ENCODE measurements around the gene ZBTB34. TPM values are rescaled to one million over a fixed set of nuclear protein-coding genes. Genes with fewer than 3 reads are reported as not detected.

Gene ZBTB34
- total RNA-seq, 2 donors from 2014 or later, result 7.1 to 8.1 TPM

GRCh38 chr9:126925876-126926275, 65.4 kb downstream of the ZBTB34 start:
- Mint-ChIP-seq H3K4me1 (ENCODE audit: low read depth) (no peaks in the 10 kb centered on the region), H3K4me3 (no peak overlapping the region), H3K9me3 (no peaks in the 10 kb centered on the region), H3K36me3 (ENCODE audit: insufficient read depth in 2 of 2) (no peaks in the 10 kb centered on the region), H3K27me3 (ENCODE audit: low read depth) (no peaks in the 10 kb centered on the region), H3K27ac (no peak overlapping the region)
- DNase-seq, result no peak
- no peak for ATAC-seq (replicated peaks in 1 of 2)

GRCh38 chr9:126926364-126926763, 65.9 kb downstream of the ZBTB34 start:
- no peaks in the 10 kb centered on the region for H3K36me3 Mint-ChIP-seq (ENCODE audit: insufficient read depth in 2 of 2)

GRCh38 chr9:126927419-126927818, 67.0 kb downstream of the ZBTB34 start:
- H3K4me3 Mint-ChIP-seq, result no peak overlapping the region
- no peaks in the 10 kb centered on the region for H3K9me3 Mint-ChIP-seq
- H3K36me3 Mint-ChIP-seq (ENCODE audit: insufficient read depth in 2 of 2), result no peaks in the 10 kb centered on the region
- no peaks in the 10 kb centered on the region for H3K4me1 Mint-ChIP-seq (ENCODE audit: low read depth)
- H3K27me3 Mint-ChIP-seq (ENCODE audit: low read depth), result no peaks in the 10 kb centered on the region
- ATAC-seq (replicated peaks in 1 of 2) (no peak), DNase-seq (no peak)
- no peak overlapping the region for H3K27ac Mint-ChIP-seq

More at GRCh38 chr9:126926364-126926763, 65.9 kb downstream of the ZBTB34 start:
- no peaks in the 10 kb centered on the region for H3K9me3 Mint-ChIP-seq
- ATAC-seq (replicated peaks in 1 of 2) (no peak), DNase-seq (no peak)
- H3K4me3 Mint-ChIP-seq, result no peak overlapping the region
- H3K4me1 Mint-ChIP-seq (ENCODE audit: low read depth), result no peaks in the 10 kb centered on the region
- no peaks in the 10 kb centered on the region for H3K27me3 Mint-ChIP-seq (ENCODE audit: low read depth)
- no peak overlapping the region for H3K27ac Mint-ChIP-seq

- Mint-ChIP-seq H3K27me3 (ENCODE audit: low read depth) (no peaks in the 10 kb centered on the region), H3K4me1 (ENCODE audit: low read depth) (no peaks in the 10 kb centered on the region), H3K4me3 (no peak overlapping the region), H3K9me3 (peaks cover 0 to 2% of the 10 kb centered on the region in 2 donors), H3K36me3 (ENCODE audit: insufficient read depth in 2 of 2) (no peaks in the 10 kb centered on the region), H3K27ac (no peak overlapping the region)
- ATAC-seq (replicated peaks in 1 of 2), result no peak
- DNase-seq, result no peak
Observed at GRCh38 chr9:126932871-126933321, 72.5 kb downstream of the ZBTB34 start.

GRCh38 chr9:126933334-126933980, 73.0 kb downstream of the ZBTB34 start:
- Mint-ChIP-seq H3K9me3 (peaks cover 0 to 2% of the 10 kb centered on the region in 2 donors), H3K27ac (no peak overlapping the region), H3K27me3 (ENCODE audit: low read depth) (no peaks in the 10 kb centered on the region), H3K4me3 (no peak overlapping the region), H3K36me3 (ENCODE audit: insufficient read depth in 2 of 2) (no peaks in the 10 kb centered on the region), H3K4me1 (ENCODE audit: low read depth) (no peaks in the 10 kb centered on the region)
- ATAC-seq (replicated peaks in 1 of 2), result no peak
- no peak for DNase-seq

- Mint-ChIP-seq H3K36me3 (ENCODE audit: insufficient read depth in 2 of 2) (no peaks in the 10 kb centered on the region), H3K27ac (no peak overlapping the region), H3K4me1 (ENCODE audit: low read depth) (no peaks in the 10 kb centered on the region), H3K27me3 (ENCODE audit: low read depth) (no peaks in the 10 kb centered on the region), H3K9me3 (peaks cover 0 to 2% of the 10 kb centered on the region in 2 donors), H3K4me3 (no peak overlapping the region)
- ATAC-seq (replicated peaks in 1 of 2) (no peak), DNase-seq (no peak)
Observed at GRCh38 chr9:126934441-126934840, 74.0 kb downstream of the ZBTB34 start.

Other genes with a start within 250 kb of the ZBTB34 start
- gene LMX1B, start 246.7 kb upstream of the ZBTB34 start, total RNA-seq, result not detected
- gene ZBTB43, start 55.6 kb upstream of the ZBTB34 start, total RNA-seq, result 10 to 100 TPM; 30.2 to 66.2 TPM
- gene RALGPS1, start 54.1 kb downstream of the ZBTB34 start, total RNA-seq, result 1 to 10 TPM; 3.3 to 3.4 TPM

All from activated T-cell treated with anti-CD3 and anti-CD28 coated beads, Interleukin-2, amount 50 U/mL, for 72 hours (primary cell).